ENCODE measurements around the gene AJM1. TPM values are rescaled to one million over a fixed set of nuclear protein-coding genes. Genes with fewer than 3 reads are reported as not detected.
"Not testable (repeated sequence)": the region's sequence is repeated elsewhere in the genome, so short reads cannot be mapped to it uniquely, and the experiment has no call there.

The AJM1 gene
- total RNA-seq, 4 donors from 2014 or later: 1.6 to 3.1 (median 2.2) TPM

- no peak overlapping the region for H3K27ac ChIP-seq
- TF ChIP-seq EP300 (IDR thresholded peaks at IDR 0.05) (no peak), CTCF (IDR thresholded peaks at IDR 0.05) (no peak), POLR2A (IDR thresholded peaks at IDR 0.05) (no peak), POLR2AphosphoS5 (IDR thresholded peaks at IDR 0.05) (no peak)
- H3K4me3 ChIP-seq: no peak overlapping the region
- H3K27me3 ChIP-seq: peaks cover 26% of the 10 kb centered on the region
- WGBS: 73% methylated on average over 14 of the region's 28 CpGs
- no peak for DNase-seq (ENCODE audit: low spot score in 2 of 2)
- peaks cover 37% of the 10 kb centered on the region for H3K36me3 ChIP-seq
- peaks cover 57% of the 10 kb centered on the region for H3K4me1 ChIP-seq
- no peaks in the 10 kb centered on the region for H3K9me3 ChIP-seq
These were observed 1.2 kb upstream of the AJM1 start for GRCh38 chr9:136840877-136841645.

GRCh38 chr9:136841646-136842379 lies 465 bp upstream of the AJM1 start:
- H3K9me3 ChIP-seq; H3K27ac ChIP-seq; DNase-seq (ENCODE audit: low spot score in 2 of 2): not testable (repeated sequence)
- Histone ChIP-seq H3K36me3 (peaks cover 32% of the 10 kb centered on the region), H3K4me1 (peaks cover 64% of the 10 kb centered on the region), H3K4me3 (peak overlapping the region; percentile 48), H3K27me3 (peaks cover 34% of the 10 kb centered on the region)
- 0% methylated on average over 1 of the region's 16 CpGs for WGBS

GRCh38 chr9:136843159-136843800 lies 1.0 kb downstream of the AJM1 start:
- DNase-seq (ENCODE audit: low spot score in 2 of 2); H3K27ac ChIP-seq; H3K9me3 ChIP-seq: not testable (repeated sequence)
- Histone ChIP-seq H3K36me3 (peaks cover 18% of the 10 kb centered on the region), H3K4me3 (peak overlapping the region; percentile 48), H3K27me3 (peaks cover 40% of the 10 kb centered on the region), H3K4me1 (peaks cover 79% of the 10 kb centered on the region)
- WGBS: 0% methylated on average over 4 of the region's 21 CpGs

- H3K27ac ChIP-seq, H3K36me3 ChIP-seq, H3K9me3 ChIP-seq, H3K4me3 ChIP-seq: not testable (repeated sequence)
- peak in 1 of 2 donors; percentile 78 for DNase-seq (ENCODE audit: low spot score in 2 of 2)
- H3K27me3 ChIP-seq: peaks cover 40% of the 10 kb centered on the region
- peak; percentile 11 to 74 for TF ChIP-seq CTCF (IDR thresholded peaks at IDR 0.05)
- WGBS: 0% methylated on average over 1 of the region's 99 CpGs
- H3K4me1 ChIP-seq: peaks cover 81% of the 10 kb centered on the region
These were observed 1.8 kb downstream of the AJM1 start for GRCh38 chr9:136843801-136844740.

- Histone ChIP-seq H3K4me3 (no peak overlapping the region), H3K27me3 (peaks cover 40% of the 10 kb centered on the region), H3K27ac (no peak overlapping the region), H3K4me1 (peaks cover 86% of the 10 kb centered on the region), H3K9me3 (no peaks in the 10 kb centered on the region), H3K36me3 (peaks cover 5% of the 10 kb centered on the region)
- no peak for TF ChIP-seq POLR2A (IDR thresholded peaks at IDR 0.05)
- TF ChIP-seq EP300 (IDR thresholded peaks at IDR 0.05): no peak
- TF ChIP-seq POLR2AphosphoS5 (IDR thresholded peaks at IDR 0.05): no peak
- no peak for TF ChIP-seq CTCF (IDR thresholded peaks at IDR 0.05)
- no peak for DNase-seq (ENCODE audit: low spot score in 2 of 2)
- 23% methylated on average over 26 of the region's 88 CpGs for WGBS
These were observed 2.6 kb downstream of the AJM1 start for GRCh38 chr9:136844761-136845464.

Data from suprapubic skin (tissue), 4 donors.